AG04450 (cell line): ENCODE results near the gene MYO1F. TPM values are rescaled to one million over a fixed set of nuclear protein-coding genes. Genes with fewer than 3 reads are reported as not detected.

Experiments used
- CTCF ChIA-PET: fragments of 300-600, 350-600 bp; formaldehyde crosslinking; extraction: SDS; loops from one replicate; lab custom pipeline; 2022; ENCODE audit warnings: antibody characterized with exemption, inconsistent platforms; lab: Charles Lee
- POLR2A ChIA-PET: fragments of 350-600 bp; formaldehyde crosslinking; extraction: SDS; loops from one replicate; lab custom pipeline; 2021; ENCODE audit warnings: antibody characterized with exemption, inconsistent platforms; lab: Yijun Ruan, JAX
- DNase-seq: peaks from one replicate; pipeline ENCODE4 v3.0.0-alpha.2; 2011; ENCODE audit warnings: low read depth, low spot score
- H3K27ac ChIP-seq: one replicate; pipeline ENCODE4 v1.5.1; 2012; ENCODE audit warnings: low read depth, low read length, control low read depth
- H3K27me3 ChIP-seq: one replicate; pipeline ENCODE4 v1.6.0; 2012; ENCODE audit warnings: low read length; ENCODE audit not compliant: control insufficient read depth, insufficient read depth
- H3K4me3 ChIP-seq: 2 replicates; pipeline ENCODE4 v1.5.1; 2011; ENCODE audit warnings: mild to moderate bottlenecking, low read depth, low read length, control low read depth
- H3K9me3 ChIP-seq: 2 replicates; pipeline ENCODE4 v1.5.1; 2012; ENCODE audit warnings: low read length; ENCODE audit not compliant: control insufficient read depth, insufficient read depth
- CTCF ChIP-seq: IDR thresholded peaks from 2 replicates; pipeline ENCODE4 v1.5.1; 2011; ENCODE audit warnings: low read depth, low read length, control low read depth, inconsistent platforms
- polyA plus RNA-seq: library from polyadenylated mRNA; depleted of rRNA; stranded (reverse); fragments of >200 nt; gene quantifications from 2 replicates; pipeline ENCODE4 v1.2.3, GENCODE V29; 2011

The MYO1F gene
- polyA plus RNA-seq, 1 experiment = 0.10 TPM

- no peak for DNase-seq
- Histone ChIP-seq H3K4me3 (no peak overlapping the region), H3K27me3 (no peaks in the 10 kb centered on the region), H3K27ac (no peak overlapping the region), H3K9me3 (peaks cover 15% of the 10 kb centered on the region)
- TF ChIP-seq CTCF = no peak
- CTCF ChIA-PET = no interaction called here
- POLR2A ChIA-PET = no interaction called here
Measured at GRCh38 chr19:8600816-8601215, 23.6 kb upstream of the MYO1F start.

GRCh38 chr19:8600064-8600463, 22.8 kb upstream of the MYO1F start:
- no peak for TF ChIP-seq CTCF
- Histone ChIP-seq H3K9me3 (peaks cover 8% of the 10 kb centered on the region), H3K27ac (no peak overlapping the region), H3K27me3 (no peaks in the 10 kb centered on the region), H3K4me3 (no peak overlapping the region)
- DNase-seq = no peak
- ChIA-PET POLR2A (no interaction called here), CTCF (interaction anchor here (1.1 kb wide), 1 partner anchor 19 kb away, joined by 4 read pairs; no protein-coding TSS in a partner anchor)

- peaks cover 14% of the 10 kb centered on the region for H3K9me3 ChIP-seq
- no peak overlapping the region for H3K4me3 ChIP-seq
- no peak for TF ChIP-seq CTCF
- ChIA-PET POLR2A (interaction anchor here (0.6 kb wide), 2 partner anchors 9 to 162 kb away, joined by 3 to 10 read pairs; no protein-coding TSS in a partner anchor), CTCF (interaction anchor here (4.7 to 5.8 kb wide), 2 partner anchors 16 to 46 kb away, joined by 15 to 88 read pairs; partner anchors contain the start of gene MYO1F)
- peaks cover 9% of the 10 kb centered on the region for H3K27me3 ChIP-seq
- no peak for DNase-seq
- no peak overlapping the region for H3K27ac ChIP-seq
Measured at GRCh38 chr19:8596168-8596567, 18.9 kb upstream of the MYO1F start.

- H3K27ac ChIP-seq = no peak overlapping the region
- H3K9me3 ChIP-seq = peaks cover 14% of the 10 kb centered on the region
- H3K4me3 ChIP-seq = no peak overlapping the region
- no peak for TF ChIP-seq CTCF
- peaks cover 11% of the 10 kb centered on the region for H3K27me3 ChIP-seq
- CTCF ChIA-PET = interaction anchor here (4.7 to 5.8 kb wide), 2 partner anchors 16 to 46 kb away, joined by 15 to 88 read pairs; partner anchors contain the start of gene MYO1F
- DNase-seq = no peak
- POLR2A ChIA-PET = interaction anchor here (0.6 kb wide), 2 partner anchors 9 to 161 kb away, joined by 3 to 10 read pairs; no protein-coding TSS in a partner anchor
Measured at GRCh38 chr19:8595651-8596050, 18.4 kb upstream of the MYO1F start.

- DNase-seq = no peak
- Histone ChIP-seq H3K27me3 (peaks cover 11% of the 10 kb centered on the region), H3K4me3 (no peak overlapping the region), H3K27ac (no peak overlapping the region), H3K9me3 (peaks cover 14% of the 10 kb centered on the region)
- TF ChIP-seq CTCF = peak; percentile 17; the same call in 1 of the 2 replicates
- POLR2A ChIA-PET = interaction anchor here (0.6 kb wide), 3 partner anchors 15 to 355 kb away, joined by 4 read pairs; no protein-coding TSS in a partner anchor
- CTCF ChIA-PET = interaction anchor here (0.5 to 5.8 kb wide), 5 partner anchors 10 to 353 kb away, joined by 3 to 88 read pairs (median 5); partner anchors contain the start of gene MYO1F
Measured at GRCh38 chr19:8593931-8594330, 16.7 kb upstream of the MYO1F start.
